ENCODE measurements around the gene PFN3. TPM values are rescaled to one million over a fixed set of nuclear protein-coding genes. Genes with fewer than 3 reads are reported as not detected.

PFN3 gene
- total and polyA plus RNA-seq, 4 donors, result not detected

DNA sequence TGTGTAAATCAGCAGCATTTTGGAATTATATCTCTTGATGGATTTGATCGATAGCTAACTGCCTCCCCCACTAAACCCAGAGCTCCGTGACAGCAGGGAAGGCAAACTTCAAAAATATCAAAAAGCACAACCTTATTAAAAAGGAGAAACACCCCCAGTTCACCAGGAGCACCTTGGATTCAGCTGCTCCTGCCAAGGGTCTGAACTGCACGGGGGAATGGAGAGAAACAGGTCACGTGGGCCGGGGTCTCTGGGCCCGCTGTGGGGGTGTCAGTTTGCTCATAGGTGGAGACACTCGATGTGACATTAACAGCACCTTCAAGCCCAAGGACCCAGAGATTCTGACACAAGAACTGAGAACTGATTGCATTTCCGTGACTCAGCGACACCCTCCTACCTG, 17.3 kb downstream of the PFN3 start:
- no peak for DNase-seq
- no peak overlapping the region for H3K27ac ChIP-seq (ENCODE audit: low read depth in 1 of 2, low read length in 1 of 2)
- H3K4me1 ChIP-seq (ENCODE audit: control insufficient read depth in 5 of 5, insufficient read depth in 5 of 5, low read length in 5 of 5), result peaks cover 0 to 3% (median 0%) of the 10 kb centered on the region in 5 donors
- no peaks in the 10 kb centered on the region for H3K9me3 ChIP-seq (ENCODE audit: control insufficient read depth in 4 of 4, insufficient read depth in 3 of 4, low read length in 3 of 4)
- 83 to 96% methylated on average over 9 of the region's 9 CpGs for WGBS, 2 donors
- TF ChIP-seq, protein P1, sequence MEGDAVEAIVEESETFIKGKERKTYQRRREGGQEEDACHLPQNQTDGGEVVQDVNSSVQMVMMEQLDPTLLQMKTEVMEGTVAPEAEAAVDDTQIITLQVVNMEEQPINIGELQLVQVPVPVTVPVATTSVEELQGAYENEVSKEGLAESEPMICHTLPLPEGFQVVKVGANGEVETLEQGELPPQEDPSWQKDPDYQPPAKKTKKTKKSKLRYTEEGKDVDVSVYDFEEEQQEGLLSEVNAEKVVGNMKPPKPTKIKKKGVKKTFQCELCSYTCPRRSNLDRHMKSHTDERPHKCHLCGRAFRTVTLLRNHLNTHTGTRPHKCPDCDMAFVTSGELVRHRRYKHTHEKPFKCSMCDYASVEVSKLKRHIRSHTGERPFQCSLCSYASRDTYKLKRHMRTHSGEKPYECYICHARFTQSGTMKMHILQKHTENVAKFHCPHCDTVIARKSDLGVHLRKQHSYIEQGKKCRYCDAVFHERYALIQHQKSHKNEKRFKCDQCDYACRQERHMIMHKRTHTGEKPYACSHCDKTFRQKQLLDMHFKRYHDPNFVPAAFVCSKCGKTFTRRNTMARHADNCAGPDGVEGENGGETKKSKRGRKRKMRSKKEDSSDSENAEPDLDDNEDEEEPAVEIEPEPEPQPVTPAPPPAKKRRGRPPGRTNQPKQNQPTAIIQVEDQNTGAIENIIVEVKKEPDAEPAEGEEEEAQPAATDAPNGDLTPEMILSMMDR (IDR thresholded peaks at IDR 0.05; ENCODE audit: control extremely low read depth, extremely low read depth), result no peak
- no peak for ATAC-seq (ENCODE audit: insufficient read depth, low FRiP score)
- H3K9ac ChIP-seq (ENCODE audit: insufficient read depth in 1 of 2, low read length in 2 of 2), result no peak overlapping the region
- no peak overlapping the region for H3K4me3 ChIP-seq
- peaks cover 0 to 6% (median 0%) of the 10 kb centered on the region in 3 donors for H3K27me3 ChIP-seq (ENCODE audit: control insufficient read depth in 3 of 3, insufficient read depth in 3 of 3, low read length in 2 of 3)
- no peaks in the 10 kb centered on the region for H3K36me3 ChIP-seq (ENCODE audit: control insufficient read depth in 4 of 4, insufficient read depth in 4 of 4, low read length in 4 of 4)

DNA sequence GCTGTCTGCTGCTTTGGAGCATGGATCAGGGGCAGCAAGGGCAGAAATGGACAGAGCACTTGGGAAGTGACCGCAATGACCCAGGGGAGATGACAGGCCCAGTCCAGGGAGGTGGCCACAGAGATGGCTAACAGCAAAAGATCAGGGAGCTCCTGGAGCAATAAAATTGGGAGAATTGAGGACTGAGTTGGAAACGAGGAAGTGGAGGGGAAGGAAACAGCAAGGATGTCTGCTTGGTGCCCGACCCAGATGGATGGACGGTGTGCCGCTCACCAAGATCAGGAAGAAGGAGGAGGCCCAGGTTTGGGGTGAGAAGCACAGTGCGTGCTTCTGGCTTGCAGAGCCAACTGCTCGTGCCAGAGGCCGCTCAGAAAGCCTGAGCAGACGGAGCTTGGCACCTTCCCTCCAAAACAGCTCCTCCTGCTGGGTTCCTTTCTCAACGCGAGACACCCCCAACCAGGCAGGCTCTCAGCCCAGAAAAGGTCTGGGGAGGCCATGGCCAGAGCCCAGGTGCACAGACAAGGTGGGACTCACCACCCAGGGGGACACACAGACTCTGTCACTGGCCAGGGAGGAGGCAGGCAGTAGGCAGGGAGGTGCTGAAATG, 17.9 kb downstream of the PFN3 start:
- Histone ChIP-seq H3K4me1 (ENCODE audit: control insufficient read depth in 5 of 5, insufficient read depth in 5 of 5, low read length in 5 of 5) (peaks cover 0 to 3% (median 0%) of the 10 kb centered on the region in 5 donors), H3K4me3 (no peak overlapping the region), H3K36me3 (ENCODE audit: control insufficient read depth in 4 of 4, insufficient read depth in 4 of 4, low read length in 4 of 4) (no peaks in the 10 kb centered on the region), H3K9me3 (ENCODE audit: control insufficient read depth in 4 of 4, insufficient read depth in 3 of 4, low read length in 3 of 4) (no peaks in the 10 kb centered on the region), H3K9ac (ENCODE audit: insufficient read depth in 1 of 2, low read length in 2 of 2) (no peak overlapping the region), H3K27ac (ENCODE audit: low read depth in 1 of 2, low read length in 1 of 2) (no peak overlapping the region), H3K27me3 (ENCODE audit: control insufficient read depth in 3 of 3, insufficient read depth in 3 of 3, low read length in 2 of 3) (peaks cover 0 to 6% (median 0%) of the 10 kb centered on the region in 3 donors)
- DNase-seq (peak; percentile 36 to 64 (median 46)), ATAC-seq (ENCODE audit: insufficient read depth, low FRiP score) (no peak)
- TF ChIP-seq, protein P1 (IDR thresholded peaks at IDR 0.05; ENCODE audit: control extremely low read depth, extremely low read depth), result no peak
- WGBS, 2 donors, result 20 to 34% methylated on average over 11 of the region's 11 CpGs

DNA sequence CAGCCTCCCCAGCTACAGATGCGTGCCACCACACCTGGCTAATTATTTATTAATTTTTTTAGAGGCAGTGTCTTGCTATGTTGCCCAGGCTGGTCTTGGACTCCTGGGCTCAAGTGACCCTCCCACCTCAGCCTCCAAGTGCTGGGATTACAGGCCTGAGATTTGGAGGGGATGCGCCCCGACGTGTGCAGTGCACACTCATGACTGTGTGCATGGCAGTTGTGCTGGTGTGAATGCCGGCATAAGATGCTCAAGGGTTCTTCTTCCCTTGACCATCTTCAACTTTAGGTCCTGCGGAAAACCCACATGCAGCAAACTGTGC, 19.7 kb downstream of the PFN3 start:
- Histone ChIP-seq H3K4me3 (no peak overlapping the region), H3K9ac (ENCODE audit: insufficient read depth in 1 of 2, low read length in 2 of 2) (no peak overlapping the region), H3K27ac (ENCODE audit: low read depth in 1 of 2, low read length in 1 of 2) (no peak overlapping the region), H3K36me3 (ENCODE audit: control insufficient read depth in 4 of 4, insufficient read depth in 4 of 4, low read length in 4 of 4) (no peaks in the 10 kb centered on the region), H3K9me3 (ENCODE audit: control insufficient read depth in 4 of 4, insufficient read depth in 3 of 4, low read length in 3 of 4) (no peaks in the 10 kb centered on the region), H3K27me3 (ENCODE audit: control insufficient read depth in 3 of 3, insufficient read depth in 3 of 3, low read length in 2 of 3) (peaks cover 0 to 2% (median 0%) of the 10 kb centered on the region in 3 donors), H3K4me1 (ENCODE audit: control insufficient read depth in 5 of 5, insufficient read depth in 5 of 5, low read length in 5 of 5) (peaks cover 0 to 3% (median 0%) of the 10 kb centered on the region in 5 donors)
- DNase-seq, result no peak
- WGBS, 2 donors, result 92 to 96% methylated on average over 6 of the region's 6 CpGs
- no peak for ATAC-seq (ENCODE audit: insufficient read depth, low FRiP score)
- TF ChIP-seq, protein P1 (IDR thresholded peaks at IDR 0.05; ENCODE audit: control extremely low read depth, extremely low read depth), result no peak

Data from lung (tissue), 12 donors.